ENCODE data around the gene GPT2.
"Not testable (repeated sequence)": the region's sequence is repeated elsewhere in the genome, so short reads cannot be mapped to it uniquely, and the experiment has no call there.

GPT2 gene

DNA sequence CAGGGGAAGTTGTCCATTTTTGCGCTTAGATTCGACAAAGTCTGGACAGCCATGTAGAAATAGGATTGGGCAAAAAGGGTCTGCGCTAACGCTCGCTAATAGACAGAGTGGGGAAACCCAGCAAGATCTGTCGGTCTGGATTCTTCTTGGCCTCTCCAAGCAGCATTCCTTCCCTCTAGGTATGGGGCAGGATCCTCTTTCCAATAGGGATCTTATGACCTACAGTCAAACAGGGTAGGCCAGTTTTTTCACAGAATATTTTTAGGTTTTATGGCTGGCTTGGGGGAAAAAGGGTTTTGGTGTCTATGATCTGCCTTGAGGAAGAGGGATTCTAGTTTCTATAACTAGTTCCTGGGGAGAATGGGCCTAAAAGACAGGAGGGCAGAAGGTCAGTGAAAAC is 26.0 kb upstream of the GPT2 start:
- in situ Hi-C loops (cut with MboI; ENCODE audit: low pct_unique_long_range_greater_than_20kb, low sequenced_read_pairs), result loop anchor here (10.0 kb wide), 1 partner anchor 57 kb away; no protein-coding TSS in a partner anchor
- DNase-seq, result no peak

DNA sequence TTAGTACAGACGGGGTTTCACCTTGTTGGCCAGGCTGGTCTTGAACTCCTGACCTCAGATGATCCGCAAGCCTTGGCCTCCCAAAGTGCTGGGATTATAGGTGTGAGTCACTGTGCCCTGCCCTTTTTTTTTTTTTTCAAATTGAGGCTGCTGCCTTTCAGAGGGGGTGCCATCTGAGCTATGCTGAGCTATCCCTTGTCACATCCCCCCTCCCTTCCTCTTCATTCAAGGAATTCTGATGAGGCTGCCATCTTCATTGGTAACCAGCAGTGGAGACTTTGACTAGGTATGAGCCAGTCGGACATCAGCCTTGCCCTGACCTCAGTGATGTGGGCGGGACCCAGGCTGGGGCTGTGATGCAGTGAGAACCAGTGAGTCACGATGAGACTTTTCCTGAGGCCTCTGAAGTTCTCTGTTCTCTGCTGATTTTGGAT is 24.4 kb upstream of the GPT2 start:
- in situ Hi-C loops (cut with MboI; ENCODE audit: low pct_unique_long_range_greater_than_20kb, low sequenced_read_pairs), result loop anchor here (10.0 kb wide), 1 partner anchor 55 kb away; no protein-coding TSS in a partner anchor
- no peak for DNase-seq

DNA sequence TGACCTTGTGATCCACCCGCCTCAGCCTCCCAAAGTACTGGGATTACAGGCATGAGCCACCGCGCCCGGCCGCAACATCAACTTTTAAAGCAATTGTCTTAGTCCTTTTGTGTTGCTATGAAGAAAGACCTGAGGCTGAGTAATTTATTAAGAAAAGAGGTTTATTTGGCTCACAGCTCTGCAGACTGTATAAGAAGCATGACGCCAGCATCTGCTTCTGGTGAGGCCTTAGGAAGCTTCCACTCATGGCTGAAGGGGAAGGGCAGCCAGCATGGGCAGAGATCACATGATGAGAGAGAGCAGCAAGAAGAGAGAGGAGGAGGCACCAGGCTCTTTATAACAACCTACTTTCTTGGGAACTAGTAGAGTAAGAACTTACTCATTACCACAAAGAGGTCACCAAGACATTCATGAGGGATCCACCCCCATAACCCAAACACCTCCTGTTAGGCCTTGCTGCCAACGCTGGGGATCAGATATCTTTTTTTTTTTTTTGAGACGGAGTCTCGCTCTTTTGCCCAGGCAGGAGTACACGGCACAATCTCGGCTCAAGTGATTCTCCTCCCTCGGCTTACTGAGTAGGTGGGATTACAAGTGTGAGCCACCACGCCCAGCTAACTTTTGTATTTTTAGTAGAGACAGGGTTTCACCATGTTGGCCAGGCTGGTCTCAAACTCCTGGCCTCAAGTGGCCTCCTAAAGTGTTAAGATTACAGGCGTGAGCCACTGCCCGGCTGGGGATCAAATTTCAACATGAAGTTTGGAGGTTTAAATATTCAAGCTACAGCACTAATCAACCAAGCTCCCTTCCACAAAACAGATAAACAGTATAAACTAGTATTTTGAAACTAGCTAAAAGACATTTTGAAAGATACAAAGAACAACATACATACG is 21.4 kb upstream of the GPT2 start:
- in situ Hi-C loops (cut with MboI; ENCODE audit: low pct_unique_long_range_greater_than_20kb, low sequenced_read_pairs), result no loop called here
- no peak for DNase-seq

GRCh38 chr16:46866286-46866685 is 17.9 kb upstream of the GPT2 start:
- in situ Hi-C loops (cut with MboI; ENCODE audit: low pct_unique_long_range_greater_than_20kb, low sequenced_read_pairs), result no loop called here

GRCh38 chr16:46867486-46867885 is 16.7 kb upstream of the GPT2 start:
- DNase-seq; in situ Hi-C loops (cut with MboI; ENCODE audit: low pct_unique_long_range_greater_than_20kb, low sequenced_read_pairs): not testable (repeated sequence)

More at GRCh38 chr16:46866286-46866685, 17.9 kb upstream of the GPT2 start:
- no peak for DNase-seq

- in situ Hi-C loops (cut with MboI; ENCODE audit: low pct_unique_long_range_greater_than_20kb, low sequenced_read_pairs); DNase-seq: not testable (repeated sequence)
These were observed 15.3 kb upstream of the GPT2 start for GRCh38 chr16:46868891-46869290.

- DNase-seq, result no peak
- in situ Hi-C loops (cut with MboI; ENCODE audit: low pct_unique_long_range_greater_than_20kb, low sequenced_read_pairs), result no loop called here
These were observed 12.6 kb upstream of the GPT2 start for GRCh38 chr16:46871597-46871996.

GRCh38 chr16:46873201-46873600 is 11.0 kb upstream of the GPT2 start:
- no peak for DNase-seq
- in situ Hi-C loops (cut with MboI; ENCODE audit: low pct_unique_long_range_greater_than_20kb, low sequenced_read_pairs), result no loop called here

DNA sequence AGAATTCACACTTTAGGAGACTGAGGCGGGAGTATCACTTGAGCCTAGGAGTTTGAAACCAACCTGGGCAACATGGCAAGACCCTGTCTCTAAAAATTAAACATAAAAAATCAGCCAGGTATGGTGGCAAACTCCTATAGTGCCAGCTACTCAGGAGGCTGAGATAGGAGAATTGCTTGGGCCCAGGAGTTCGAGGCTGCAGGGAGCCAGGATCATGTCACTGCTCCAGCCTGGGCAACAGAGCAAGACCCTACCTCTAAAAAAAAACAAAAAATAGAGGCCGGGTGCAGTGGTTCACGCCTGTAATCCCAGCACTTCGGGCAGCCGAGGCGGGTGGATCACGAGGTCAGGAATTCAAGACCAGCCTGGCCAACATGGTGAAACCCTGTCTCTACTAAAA is 8.9 kb upstream of the GPT2 start:
- in situ Hi-C loops (cut with MboI; ENCODE audit: low pct_unique_long_range_greater_than_20kb, low sequenced_read_pairs), result no loop called here

DNA sequence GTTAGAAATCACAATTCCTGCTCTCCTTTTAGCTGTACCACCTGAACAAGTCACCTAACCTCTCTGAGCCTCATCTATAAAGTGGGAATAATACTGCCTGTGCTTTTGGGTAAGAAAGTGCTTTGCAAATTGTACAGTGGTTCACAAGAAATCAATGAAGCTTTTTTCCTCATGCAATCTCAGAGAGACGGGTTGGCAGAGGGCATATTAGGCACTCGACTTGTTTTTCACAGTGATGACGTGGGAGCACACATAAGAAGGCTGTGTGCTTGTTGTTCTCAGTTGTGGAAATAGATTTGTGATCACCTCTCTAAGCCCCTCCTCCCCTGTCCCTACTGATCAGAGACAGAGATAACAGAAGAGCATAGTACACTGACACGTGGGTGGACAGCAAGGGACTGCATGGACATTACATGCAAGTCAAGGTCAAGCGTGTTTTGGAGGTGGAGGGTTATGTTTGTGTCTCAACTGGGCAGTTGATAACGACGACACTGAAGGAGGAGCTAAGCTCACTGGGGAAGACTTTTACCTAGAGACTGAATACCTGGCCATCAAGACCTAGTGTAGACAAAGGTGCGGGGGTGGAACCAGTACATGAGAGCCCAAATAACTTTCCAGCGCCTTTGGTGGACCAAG is 1.7 kb upstream of the GPT2 start:
- in situ Hi-C loops (cut with MboI; ENCODE audit: low pct_unique_long_range_greater_than_20kb, low sequenced_read_pairs), result no loop called here
- DNase-seq, result no peak

More for the DNA sequence above, 8.9 kb upstream of the GPT2 start:
- DNase-seq, result no peak

- in situ Hi-C loops (cut with MboI; ENCODE audit: low pct_unique_long_range_greater_than_20kb, low sequenced_read_pairs), result no loop called here
- no peak for DNase-seq
These were observed 1.2 kb upstream of the GPT2 start for GRCh38 chr16:46882940-46883307.

GRCh38 chr16:46883353-46883689 is 841 bp upstream of the GPT2 start:
- no peak for DNase-seq

DNA sequence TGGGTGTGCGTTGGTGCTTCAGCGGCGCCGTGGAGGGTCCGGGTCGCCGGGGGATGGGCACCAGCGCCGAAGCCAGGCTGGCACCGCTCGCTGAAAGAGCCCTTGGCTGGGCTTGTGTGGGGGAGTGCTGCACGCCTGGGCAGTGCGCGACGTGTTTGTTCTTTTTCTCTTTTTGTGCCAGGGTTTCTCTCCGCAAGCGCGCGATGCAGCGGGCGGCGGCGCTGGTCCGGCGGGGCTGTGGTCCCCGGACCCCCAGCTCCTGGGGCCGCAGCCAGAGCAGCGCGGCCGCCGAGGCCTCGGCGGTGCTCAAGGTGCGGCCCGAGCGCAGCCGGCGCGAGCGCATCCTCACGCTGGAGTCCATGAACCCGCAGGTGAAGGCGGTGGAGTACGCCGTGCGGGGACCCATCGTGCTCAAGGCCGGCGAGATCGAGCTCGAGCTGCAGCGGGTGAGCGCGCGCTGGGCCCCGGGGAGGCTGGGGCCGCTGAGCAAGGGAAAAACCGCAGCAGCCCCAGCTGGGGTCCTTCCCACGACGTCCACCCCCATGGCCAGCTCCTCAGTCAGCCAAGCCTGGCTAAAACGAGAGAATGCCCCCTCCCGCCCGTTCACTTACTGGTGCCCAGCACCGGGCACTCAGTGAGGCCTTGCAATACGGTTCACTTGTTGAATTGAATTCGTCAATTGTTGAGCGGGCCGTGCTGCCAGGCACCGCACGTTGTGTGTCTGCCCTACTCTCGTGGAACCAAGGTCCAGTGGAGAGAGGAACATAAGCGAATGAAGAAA is 541 bp downstream of the GPT2 start:
- peak; percentile 44 for DNase-seq
- in situ Hi-C loops (cut with MboI; ENCODE audit: low pct_unique_long_range_greater_than_20kb, low sequenced_read_pairs), result no loop called here

More at GRCh38 chr16:46883353-46883689, 841 bp upstream of the GPT2 start:
- in situ Hi-C loops (cut with MboI; ENCODE audit: low pct_unique_long_range_greater_than_20kb, low sequenced_read_pairs), result no loop called here

DNA sequence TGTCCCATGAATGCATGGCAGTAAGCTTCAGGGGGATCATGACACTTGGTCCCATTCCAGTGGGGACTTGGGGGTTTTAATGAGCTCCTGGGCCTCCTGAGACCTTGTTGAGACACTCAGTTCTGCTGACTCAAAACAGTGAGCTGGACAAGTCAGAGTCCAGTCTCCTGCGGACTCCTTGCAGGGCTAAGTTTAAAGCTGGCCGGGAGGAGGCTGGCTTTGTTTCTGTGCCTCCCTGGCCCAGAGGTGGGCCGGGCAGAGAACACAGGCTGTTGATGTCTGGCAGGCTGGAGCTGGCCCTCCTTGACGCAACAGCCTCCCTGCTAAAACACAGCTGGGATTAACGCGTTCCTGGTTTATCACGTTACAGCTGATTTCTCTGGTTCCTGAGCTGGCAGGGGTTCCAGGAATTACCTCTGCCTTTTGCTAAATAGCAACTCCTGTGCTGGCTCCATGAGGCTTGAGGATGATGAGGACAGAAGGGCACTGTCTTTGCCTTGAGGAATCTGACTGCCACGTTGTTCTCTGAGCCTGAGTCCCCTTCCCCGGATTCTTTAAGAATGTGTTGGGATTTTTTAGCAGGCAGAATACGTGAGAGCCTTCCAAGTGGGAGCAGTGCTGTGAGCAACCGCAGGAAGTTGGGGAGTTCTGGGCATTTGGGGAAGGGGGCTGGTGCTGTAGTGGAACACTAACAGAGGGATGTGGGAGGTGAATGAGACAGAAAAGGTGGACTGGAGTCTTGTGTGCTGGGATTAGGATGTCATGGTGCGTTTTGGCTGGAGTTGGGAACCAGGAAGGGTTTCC is 2.0 kb downstream of the GPT2 start:
- DNase-seq, result peak; percentile 23
- in situ Hi-C loops (cut with MboI; ENCODE audit: low pct_unique_long_range_greater_than_20kb, low sequenced_read_pairs), result no loop called here

- DNase-seq, result no peak
- in situ Hi-C loops (cut with MboI; ENCODE audit: low pct_unique_long_range_greater_than_20kb, low sequenced_read_pairs), result no loop called here
These were observed 2.8 kb downstream of the GPT2 start for GRCh38 chr16:46886764-46887523.

DNA sequence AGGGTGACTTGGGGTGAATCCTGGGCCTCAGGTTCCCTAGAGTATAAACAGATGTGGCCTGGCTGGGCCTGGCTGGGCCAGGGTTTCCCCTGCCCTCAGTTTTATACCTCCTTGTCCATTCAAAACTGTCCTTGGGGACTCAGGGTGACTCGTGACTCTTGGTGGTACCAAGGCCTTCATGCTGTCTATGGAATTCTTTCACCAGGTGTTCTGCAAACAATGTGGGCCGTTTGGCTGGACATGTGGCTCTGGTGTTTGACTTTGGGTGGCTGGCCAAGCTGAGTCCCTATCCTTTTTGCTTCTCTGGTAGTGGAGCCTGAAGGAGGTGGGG is 3.3 kb downstream of the GPT2 start:
- no peak for DNase-seq
- in situ Hi-C loops (cut with MboI; ENCODE audit: low pct_unique_long_range_greater_than_20kb, low sequenced_read_pairs), result no loop called here

- in situ Hi-C loops (cut with MboI; ENCODE audit: low pct_unique_long_range_greater_than_20kb, low sequenced_read_pairs), result no loop called here
- no peak for DNase-seq
These were observed 5.2 kb downstream of the GPT2 start for GRCh38 chr16:46889245-46889941.

DNA sequence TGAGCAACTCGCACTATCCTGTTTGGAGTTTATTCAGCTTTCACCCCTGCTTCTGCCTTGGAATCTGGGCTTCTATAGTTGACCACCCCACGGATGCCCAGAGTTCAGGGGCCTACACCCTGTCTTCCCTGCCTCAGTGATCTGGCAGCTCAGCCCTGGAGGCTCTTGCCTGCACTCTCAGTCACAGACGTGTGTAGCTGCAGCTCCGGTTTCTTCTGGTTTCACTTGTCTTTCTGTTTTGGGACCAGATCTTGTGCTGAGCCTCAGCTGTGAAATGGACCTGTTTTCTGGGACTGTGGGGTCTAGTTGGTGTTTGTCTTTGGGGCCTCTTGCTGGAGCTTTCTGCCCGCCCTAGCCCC is 5.8 kb downstream of the GPT2 start:
- in situ Hi-C loops (cut with MboI; ENCODE audit: low pct_unique_long_range_greater_than_20kb, low sequenced_read_pairs), result no loop called here

More for the DNA sequence above, 5.8 kb downstream of the GPT2 start:
- DNase-seq, result no peak

All from KBM-7 (cell line).